GM18951 (cell line): ENCODE results near the gene NELFB.

ENCODE experiments used
- POLR2A ChIP-seq: IDR thresholded peaks from 4 replicates; pipeline ENCODE4 v1.6.1; 2011; ENCODE audit warnings: mild to moderate bottlenecking; ENCODE audit not compliant: insufficient read length, insufficient read depth; ENCODE audit errors: extremely low read depth
- in situ Hi-C: fragments of 300-500 bp; cut with MboI; formaldehyde crosslinking; loops from one replicate; pipeline ENCODE4 v1.12.0; 2022; ENCODE audit warnings: low sequenced_read_pairs, mixed read lengths, inconsistent platforms; ENCODE audit not compliant: unreplicated experiment

The NELFB gene

DNA sequence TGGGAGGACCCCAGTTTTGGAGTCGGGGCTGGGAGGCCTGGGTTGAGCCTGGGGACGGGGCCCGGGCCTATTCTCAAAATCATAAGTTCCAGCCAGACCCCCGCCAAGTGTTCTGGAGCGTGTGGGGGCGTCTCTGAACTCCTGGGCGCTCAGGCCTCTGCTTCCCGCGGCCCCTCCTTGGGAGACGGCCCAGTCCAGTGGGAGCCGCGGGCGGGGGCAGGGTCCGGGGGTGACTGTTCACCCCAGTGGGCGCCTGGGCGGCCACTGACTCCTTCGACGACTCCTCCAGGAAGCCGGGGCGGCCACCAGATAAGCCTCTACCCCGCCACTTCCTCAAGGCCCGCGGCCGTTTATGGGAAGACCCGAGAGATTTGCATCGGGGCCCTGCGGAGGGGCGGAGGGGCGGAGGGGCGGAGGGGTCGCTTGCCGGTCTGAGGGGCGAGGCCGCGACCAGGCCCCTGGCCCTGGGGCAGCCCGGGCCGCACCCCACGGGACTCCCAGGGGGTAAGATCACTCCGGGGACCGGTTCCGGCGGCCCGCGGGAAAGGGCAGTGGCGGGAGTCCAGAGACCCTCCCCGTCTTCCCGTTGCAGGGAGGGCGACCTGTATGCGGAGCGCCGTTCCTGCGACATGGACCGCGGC lies 23.1 kb downstream of the NELFB start:
- in situ Hi-C loops = no loop called here
- TF ChIP-seq POLR2A = no peak

- in situ Hi-C loops = no loop called here
- TF ChIP-seq POLR2A = no peak
Observed at GRCh38 chr9:137278721-137279711, 23.9 kb downstream of the NELFB start.

DNA sequence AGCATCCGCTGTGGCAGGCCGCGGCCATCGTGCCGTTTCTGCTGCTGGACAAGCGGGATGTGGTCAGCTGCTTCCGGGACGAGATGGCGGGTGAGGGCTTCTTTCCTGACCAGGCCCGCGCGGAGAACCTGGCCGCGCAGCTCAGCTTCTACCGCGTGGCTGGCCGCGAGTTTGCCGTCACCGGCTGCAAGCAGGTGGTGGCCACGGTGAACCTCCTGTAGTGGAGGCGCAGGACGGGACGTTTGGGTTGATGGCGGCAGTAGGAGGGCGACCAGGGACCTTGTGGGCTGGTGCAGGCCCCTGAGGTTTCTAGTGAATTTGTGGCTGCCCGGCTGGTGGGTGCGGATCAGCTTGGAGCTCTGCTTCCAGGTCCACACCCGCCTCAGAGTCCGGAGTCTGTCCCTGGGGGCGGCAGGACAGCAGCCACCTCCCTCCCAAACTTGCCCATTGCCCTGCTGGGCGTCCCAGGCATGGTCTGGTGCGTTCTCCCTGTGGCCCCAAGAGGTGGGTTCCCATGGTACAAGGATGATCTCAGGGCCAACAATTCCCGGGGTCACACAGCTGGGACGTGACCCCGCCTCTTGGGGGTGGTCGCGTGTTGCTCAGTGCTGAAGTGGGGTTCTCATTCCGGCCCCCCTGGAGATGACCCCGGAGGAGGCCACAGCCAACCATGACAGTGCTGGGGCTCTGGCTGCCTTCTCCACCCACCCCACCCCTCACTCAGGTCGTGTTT lies 24.8 kb downstream of the NELFB start:
- no peak for TF ChIP-seq POLR2A
- in situ Hi-C loops = no loop called here

DNA sequence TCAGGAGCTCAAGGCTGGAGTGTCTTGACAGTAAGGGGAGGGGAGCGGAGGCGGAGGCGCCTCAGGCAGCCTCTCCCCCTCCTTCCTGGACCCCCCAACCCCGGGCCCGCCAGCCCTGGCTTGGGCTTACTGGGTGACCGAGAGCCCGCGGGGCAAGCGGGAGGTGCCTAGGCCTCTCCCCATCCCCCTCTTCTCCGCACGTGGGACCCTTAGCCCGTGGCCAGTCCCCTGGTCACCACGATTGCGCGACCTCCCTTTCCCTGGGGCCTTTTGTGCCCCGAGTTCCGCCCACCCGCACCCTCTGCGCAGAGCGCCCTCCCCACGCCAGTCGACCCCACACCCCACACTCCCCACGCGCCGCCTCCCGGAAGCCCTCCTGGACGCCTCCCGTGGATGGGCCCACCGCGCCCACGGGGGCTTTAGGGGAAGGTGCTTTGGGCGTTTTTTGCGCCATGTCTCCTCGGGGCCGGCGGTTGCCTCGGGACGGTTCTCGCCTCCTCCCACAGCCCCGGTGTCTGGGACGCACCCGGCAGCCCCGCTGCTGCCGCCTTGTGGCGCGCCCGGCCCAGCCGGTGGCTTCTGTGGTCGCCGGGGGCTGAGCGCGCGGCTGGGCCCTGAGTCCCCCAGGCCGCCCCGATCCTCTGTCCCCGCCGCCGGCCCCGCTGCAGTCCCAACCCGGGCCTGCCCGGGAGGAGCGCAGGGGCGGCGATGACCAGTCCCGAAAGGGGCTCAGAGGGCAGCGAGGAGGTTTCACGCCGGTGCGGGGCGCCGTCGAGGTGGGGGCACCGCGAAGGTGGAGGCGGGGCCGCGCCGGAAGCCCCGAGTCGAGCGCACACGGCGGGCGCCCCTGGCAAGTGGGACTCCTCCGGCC lies 25.6 kb downstream of the NELFB start:
- in situ Hi-C loops = no loop called here
- no peak for TF ChIP-seq POLR2A

- TF ChIP-seq POLR2A = no peak
- in situ Hi-C loops = no loop called here
Observed at GRCh38 chr9:137281345-137282116, 26.4 kb downstream of the NELFB start.

GRCh38 chr9:137286975-137287383 lies 31.9 kb downstream of the NELFB start:
- no peak for TF ChIP-seq POLR2A
- in situ Hi-C loops = no loop called here

GRCh38 chr9:137293094-137293481 lies 38.0 kb downstream of the NELFB start:
- no peak for TF ChIP-seq POLR2A
- in situ Hi-C loops = loop anchor here (10.0 kb wide), 2 partner anchors 112 to 232 kb away; no protein-coding TSS in a partner anchor

DNA sequence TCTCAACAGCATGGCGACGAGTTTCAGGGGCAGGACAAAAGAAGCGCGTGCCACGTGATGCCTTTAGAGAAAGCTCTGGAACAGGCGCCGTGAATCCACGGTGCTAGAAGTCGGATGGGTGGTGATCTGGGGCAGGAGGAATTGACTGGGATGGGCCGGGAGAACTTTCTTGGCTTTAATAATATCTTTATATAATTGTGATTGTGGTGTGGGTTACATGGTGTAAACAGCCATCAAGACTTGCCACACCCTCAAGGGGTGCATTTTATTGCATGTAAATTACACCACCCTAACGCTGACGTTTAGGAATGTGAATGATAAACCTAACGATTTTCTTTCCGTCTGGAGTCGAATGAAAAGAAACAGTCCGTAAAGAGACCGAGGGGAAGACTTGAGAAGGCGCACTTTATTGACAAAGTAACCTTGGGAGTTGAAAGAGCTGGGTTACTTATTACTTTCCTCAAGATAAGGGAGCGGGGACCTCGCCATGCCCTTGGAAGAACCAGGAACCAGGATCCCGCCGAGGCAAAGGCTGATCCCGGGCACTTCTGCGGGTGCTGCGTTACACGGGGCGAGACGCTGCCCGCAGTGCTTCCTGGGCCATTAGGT lies 38.5 kb downstream of the NELFB start:
- TF ChIP-seq POLR2A = no peak
- in situ Hi-C loops = loop anchor here (10.0 kb wide), 2 partner anchors 111 to 231 kb away; no protein-coding TSS in a partner anchor

DNA sequence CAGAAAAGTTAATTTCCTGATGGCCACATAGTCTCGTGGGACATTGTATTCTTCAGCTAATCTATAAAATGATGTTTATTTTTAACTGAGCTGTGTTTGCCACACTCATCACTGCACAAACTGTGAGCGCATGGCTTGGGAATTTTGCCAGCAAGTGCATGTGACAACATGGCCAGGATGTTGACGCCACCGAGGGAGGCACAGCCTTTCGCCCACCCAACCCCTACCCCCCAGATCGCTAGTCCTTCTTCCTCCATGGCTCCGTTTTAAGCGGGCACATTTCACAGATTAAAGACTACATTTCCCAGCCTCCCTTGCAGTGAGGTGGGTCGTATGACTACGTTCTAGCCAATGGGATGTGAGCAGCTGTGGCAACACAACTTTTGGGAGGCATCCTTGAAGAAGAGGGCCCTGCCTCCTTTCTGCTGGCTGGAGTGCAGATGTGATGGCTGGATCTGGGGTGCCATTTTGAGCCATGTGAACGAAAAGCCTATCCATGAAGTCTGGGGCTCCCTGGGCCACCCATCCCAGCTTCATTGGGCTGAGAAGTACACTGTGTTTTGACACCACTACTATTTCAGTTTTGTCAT lies 39.1 kb downstream of the NELFB start:
- no peak for TF ChIP-seq POLR2A
- in situ Hi-C loops = loop anchor here (10.0 kb wide), 2 partner anchors 111 to 231 kb away; no protein-coding TSS in a partner anchor

DNA sequence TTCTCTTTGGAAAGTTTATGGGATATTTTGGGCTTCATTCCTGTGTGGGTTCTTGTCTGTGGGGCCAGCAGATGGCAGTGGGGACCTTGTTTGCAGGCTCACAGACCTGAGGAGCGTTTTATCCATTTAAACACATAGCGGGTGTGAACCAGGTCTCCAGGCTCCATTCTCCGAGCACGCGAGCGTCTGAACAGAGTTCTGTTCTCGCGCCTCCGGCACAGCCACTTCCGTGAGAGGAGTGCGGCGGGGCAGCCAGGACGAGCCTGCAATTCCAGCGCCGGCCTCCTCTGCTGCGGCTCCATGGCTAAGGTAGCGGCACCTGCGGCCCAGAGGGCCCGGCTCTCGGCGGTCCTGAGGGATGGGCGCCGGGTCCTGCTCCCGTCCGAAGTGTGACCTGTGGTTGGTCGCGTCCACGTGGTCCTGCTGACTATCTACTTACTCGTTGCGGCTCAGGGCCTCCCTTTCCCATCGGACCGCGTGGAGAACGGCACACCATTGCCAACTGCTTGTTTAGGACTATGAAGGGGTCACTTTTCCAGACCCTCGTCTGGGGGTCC lies 39.6 kb downstream of the NELFB start:
- no peak for TF ChIP-seq POLR2A
- in situ Hi-C loops = loop anchor here (10.0 kb wide), 2 partner anchors 110 to 230 kb away; no protein-coding TSS in a partner anchor
